ENCODE results near the gene ARID3A. TPM values are rescaled to one million over a fixed set of nuclear protein-coding genes. Genes with fewer than 3 reads are reported as not detected.

ARID3A gene
- polyA plus RNA-seq, 3 donors, result 3.6 to 8.2 (median 8.0) TPM

GRCh38 chr19:903266-903797 is 22.5 kb upstream of the ARID3A start:
- H3K27ac ChIP-seq (ENCODE audit: low read depth, low read length), result no peak overlapping the region
- WGBS, 3 donors, result 58 to 77% (median 71%) methylated on average over 27 to 32 of the region's 32 CpGs

- WGBS, 3 donors, result 90 to 97% (median 92%) methylated on average over 8 of the region's 8 CpGs
- no peak overlapping the region for H3K27ac ChIP-seq (ENCODE audit: low read depth, low read length)
These were observed 21.3 kb upstream of the ARID3A start for GRCh38 chr19:904545-904944.

GRCh38 chr19:906480-906879 is 19.4 kb upstream of the ARID3A start:
- H3K27ac ChIP-seq (ENCODE audit: low read depth, low read length), result no peak overlapping the region
- WGBS, 3 donors, result 88 to 94% (median 91%) methylated on average over 7 of the region's 7 CpGs

- H3K27ac ChIP-seq (ENCODE audit: low read depth, low read length), result no peak overlapping the region
- WGBS, 3 donors, result 57 to 78% (median 63%) methylated on average over 14 of the region's 14 CpGs
These were observed 18.5 kb upstream of the ARID3A start for GRCh38 chr19:907183-907853.

- 77 to 85% (median 82%) methylated on average over 46 to 54 of the region's 54 CpGs for WGBS, 3 donors
These were observed 14.4 kb upstream of the ARID3A start for GRCh38 chr19:911197-912033.

GRCh38 chr19:912181-913079 is 13.4 kb upstream of the ARID3A start:
- 6 to 7% (median 7%) methylated on average over 20 to 67 of the region's 69 CpGs for WGBS, 3 donors
- peak overlapping the region; percentile 26 for H3K27ac ChIP-seq (ENCODE audit: low read depth, low read length)

More at GRCh38 chr19:911197-912033, 14.4 kb upstream of the ARID3A start:
- H3K27ac ChIP-seq (ENCODE audit: low read depth, low read length), result no peak overlapping the region

GRCh38 chr19:913080-913748 is 12.6 kb upstream of the ARID3A start, which contains the start of gene R3HDM4:
TSS of gene R3HDM4 (minus strand) at chr19:913219. CDS start at chr19:913157, 62 bp downstream.
- peak within 1 kb of the TSS; percentile 26 for H3K27ac ChIP-seq (ENCODE audit: low read depth, low read length)
- WGBS, 3 donors, result 0 to 1% (median 1%) methylated on average over 52 to 76 of the region's 76 CpGs

GRCh38 chr19:916645-917322 is 9.1 kb upstream of the ARID3A start:
- WGBS, 3 donors, result 19 to 20% (median 20%) methylated on average over 35 of the region's 35 CpGs
- H3K27ac ChIP-seq (ENCODE audit: low read depth, low read length), result no peak overlapping the region

GRCh38 chr19:917323-918151 is 8.3 kb upstream of the ARID3A start, which contains the start of gene KISS1R:
TSS of gene KISS1R (plus strand) at chr19:917333. CDS start at chr19:917503, 170 bp downstream.
- WGBS, 3 donors, result 1% methylated on average over 59 to 87 of the region's 87 CpGs

GRCh38 chr19:918152-918437 is 7.7 kb upstream of the ARID3A start:
- WGBS, 3 donors, result 1 to 4% (median 4%) methylated on average over 12 of the region's 12 CpGs
- no peak overlapping the region for H3K27ac ChIP-seq (ENCODE audit: low read depth, low read length)

More at GRCh38 chr19:917323-918151, 8.3 kb upstream of the ARID3A start, which contains the start of gene KISS1R:
- no peak within 1 kb of the TSS for H3K27ac ChIP-seq (ENCODE audit: low read depth, low read length)

- no peak overlapping the region for H3K27ac ChIP-seq (ENCODE audit: low read depth, low read length)
- WGBS, 3 donors, result 2 to 5% (median 3%) methylated on average over 29 to 57 of the region's 58 CpGs
These were observed 7.2 kb upstream of the ARID3A start for GRCh38 chr19:918481-919198.

GRCh38 chr19:919199-920050 is 6.4 kb upstream of the ARID3A start:
- WGBS, 3 donors, result 3 to 11% (median 4%) methylated on average over 63 to 68 of the region's 68 CpGs
- no peak overlapping the region for H3K27ac ChIP-seq (ENCODE audit: low read depth, low read length)

- 2 to 3% (median 2%) methylated on average over 72 to 83 of the region's 84 CpGs for WGBS, 3 donors
- H3K27ac ChIP-seq (ENCODE audit: low read depth, low read length), result no peak overlapping the region
These were observed 5.6 kb upstream of the ARID3A start for GRCh38 chr19:920051-920864.

GRCh38 chr19:924553-925086 is 1.2 kb upstream of the ARID3A start:
- 8 to 16% (median 11%) methylated on average over 30 to 31 of the region's 31 CpGs for WGBS, 3 donors
- H3K27ac ChIP-seq (ENCODE audit: low read depth, low read length), result no peak overlapping the region
